ENCODE measurements around the gene POLRMT.

POLRMT gene

GRCh38 chr19:579111-579841 is 54.1 kb downstream of the POLRMT start:
- Histone ChIP-seq H3K27me3 (replicated peaks) (no peaks in the 10 kb centered on the region), H3K27ac (no peak overlapping the region), H3K4me3 (ENCODE audit: low read depth, low read length) (no peak overlapping the region), H3K36me3 (replicated peaks) (peaks cover 31% of the 10 kb centered on the region)
- no peak for DNase-seq
- TF ChIP-seq CTCF (IDR thresholded peaks at IDR 0.05; ENCODE audit: low read depth, low read length, missing control alignments), result no peak
- in situ Hi-C loops (cut with HindIII; ENCODE audit: low pct_ligation_motif_present, low sequenced_read_pairs), result no loop called here

GRCh38 chr19:577439-578392 is 55.6 kb downstream of the POLRMT start:
- peak; percentile 19 for TF ChIP-seq CTCF (IDR thresholded peaks at IDR 0.05; ENCODE audit: low read depth, low read length, missing control alignments)
- in situ Hi-C loops (cut with HindIII; ENCODE audit: low pct_ligation_motif_present, low sequenced_read_pairs), result no loop called here
- H3K36me3 ChIP-seq (replicated peaks), result peaks cover 27% of the 10 kb centered on the region
- H3K27ac ChIP-seq, result no peak overlapping the region
- H3K4me3 ChIP-seq (ENCODE audit: low read depth, low read length), result no peak overlapping the region
- DNase-seq, result no peak
- H3K27me3 ChIP-seq (replicated peaks), result no peaks in the 10 kb centered on the region

GRCh38 chr19:576768-577438 is 56.4 kb downstream of the POLRMT start:
- Histone ChIP-seq H3K36me3 (replicated peaks) (peaks cover 25% of the 10 kb centered on the region), H3K27me3 (replicated peaks) (no peaks in the 10 kb centered on the region), H3K27ac (no peak overlapping the region), H3K4me3 (ENCODE audit: low read depth, low read length) (no peak overlapping the region)
- DNase-seq, result no peak
- in situ Hi-C loops (cut with HindIII; ENCODE audit: low pct_ligation_motif_present, low sequenced_read_pairs), result no loop called here
- no peak for TF ChIP-seq CTCF (IDR thresholded peaks at IDR 0.05; ENCODE audit: low read depth, low read length, missing control alignments)

GRCh38 chr19:575527-576506 is 57.5 kb downstream of the POLRMT start:
- in situ Hi-C loops (cut with HindIII; ENCODE audit: low pct_ligation_motif_present, low sequenced_read_pairs), result no loop called here
- H3K27ac ChIP-seq, result no peak overlapping the region
- H3K36me3 ChIP-seq (replicated peaks), result peaks cover 17% of the 10 kb centered on the region
- no peak for DNase-seq
- no peak for TF ChIP-seq CTCF (IDR thresholded peaks at IDR 0.05; ENCODE audit: low read depth, low read length, missing control alignments)
- no peaks in the 10 kb centered on the region for H3K27me3 ChIP-seq (replicated peaks)
- peak overlapping the region; percentile 33 for H3K4me3 ChIP-seq (ENCODE audit: low read depth, low read length)
